Mesenchymal stem cell (in vitro differentiated cells and primary cell): Measurements from ENCODE around the gene IL6ST. TPM values are rescaled to one million over a fixed set of nuclear protein-coding genes. Genes with fewer than 3 reads are reported as not detected.

ENCODE experiments used
- DNase-seq: peaks from one replicate; pipeline ENCODE4 v3.0.0-alpha.2; 2013
- H2AFZ ChIP-seq: one replicate; pipeline ENCODE4 v1.6.1; 2013; ENCODE audit warnings: low read depth, mild to moderate bottlenecking, control low read depth, inconsistent platforms, low read length, moderate library complexity
- H2AK5ac ChIP-seq: 2 replicates; pipeline ENCODE4 v1.6.1; 2013; ENCODE audit warnings: low read length, moderate library complexity, mild to moderate bottlenecking, inconsistent platforms; ENCODE audit not compliant: severe bottlenecking
- H2BK120ac ChIP-seq: one replicate; pipeline ENCODE4 v1.6.1; 2013; ENCODE audit warnings: low read depth, mild to moderate bottlenecking, inconsistent platforms, low read length, moderate library complexity
- H2BK12ac ChIP-seq, 2 experiments: one replicate each; pipeline ENCODE4 v1.6.1; 2013; ENCODE audit warnings: inconsistent platforms in 2 of 2, low read length in 2 of 2, mild to moderate bottlenecking in 2 of 2, moderate library complexity in 2 of 2, control low read depth in 1 of 2
- H2BK15ac ChIP-seq: one replicate; pipeline ENCODE4 v1.6.1; 2013; ENCODE audit warnings: mild to moderate bottlenecking, low read depth, inconsistent platforms; ENCODE audit not compliant: poor library complexity, severe bottlenecking
- H2BK5ac ChIP-seq: 2 replicates; pipeline ENCODE4 v1.6.1; 2013; ENCODE audit warnings: low read depth, mild to moderate bottlenecking, low read length, control low read depth, inconsistent platforms; ENCODE audit not compliant: poor library complexity, severe bottlenecking
- H3K14ac ChIP-seq, 2 experiments: one replicate each; pipeline ENCODE4 v1.6.1; 2013; ENCODE audit warnings: inconsistent platforms in 2 of 2, low read length in 2 of 2, control low read depth in 1 of 2, mild to moderate bottlenecking in 1 of 2, moderate library complexity in 1 of 2
- H3K18ac ChIP-seq, 2 experiments: one replicate each; pipeline ENCODE4 v1.6.1; 2013; ENCODE audit warnings: inconsistent platforms in 2 of 2, low read length in 2 of 2, control low read depth in 1 of 2, low read depth in 1 of 2, mild to moderate bottlenecking in 1 of 2
- H3K23ac ChIP-seq, 2 experiments: one replicate each; pipeline ENCODE4 v1.6.1; 2013; ENCODE audit warnings: inconsistent platforms in 2 of 2, low read length in 2 of 2, mild to moderate bottlenecking in 2 of 2, moderate library complexity in 2 of 2, control low read depth in 1 of 2
- H3K27ac ChIP-seq: 2 replicates; pipeline ENCODE4 v1.5.1; 2013; ENCODE audit warnings: mild to moderate bottlenecking, moderate library complexity, low read length, control low read depth, inconsistent platforms; ENCODE audit not compliant: poor library complexity, severe bottlenecking
- H3K27me3 ChIP-seq, 2 experiments: 2 replicates each; pipeline versions ENCODE4 v1.6.1 to v1.7.0; 2013; ENCODE audit warnings: low read length in 2 of 2, mild to moderate bottlenecking in 2 of 2, moderate library complexity in 2 of 2, control low read depth in 1 of 2, inconsistent platforms in 1 of 2; ENCODE audit not compliant: control insufficient read depth in 1 of 2, insufficient read depth in 1 of 2
- H3K36me3 ChIP-seq, 2 experiments: 2 replicates each; pipeline versions ENCODE4 v1.6.1 to v1.7.0; 2013; ENCODE audit warnings: low read length in 2 of 2, control low read depth in 1 of 2, inconsistent platforms in 1 of 2, low read depth in 1 of 2, mild to moderate bottlenecking in 1 of 2; ENCODE audit not compliant: insufficient read depth in 2 of 2, control insufficient read depth in 1 of 2
- H3K4ac ChIP-seq, 2 experiments: one replicate each; pipeline ENCODE4 v1.6.1; 2013; ENCODE audit warnings: inconsistent platforms in 2 of 2, low read length in 2 of 2, mild to moderate bottlenecking in 2 of 2, moderate library complexity in 2 of 2, control low read depth in 1 of 2, low read depth in 1 of 2
- H3K4me1 ChIP-seq: 2 replicates; pipeline ENCODE4 v1.6.1; 2013; ENCODE audit warnings: low read depth, low read length, control low read depth; ENCODE audit not compliant: control insufficient read depth, insufficient read depth
- H3K4me2 ChIP-seq: 2 replicates; pipeline ENCODE4 v1.6.1; 2013; ENCODE audit warnings: low read length, mild to moderate bottlenecking, inconsistent platforms; ENCODE audit not compliant: poor library complexity, severe bottlenecking
- H3K4me3 ChIP-seq, 2 experiments: 2 replicates each; pipeline versions ENCODE4 v1.5.1 to v1.7.0; 2013; ENCODE audit warnings: low read length in 2 of 2, mild to moderate bottlenecking in 2 of 2, control low read depth in 1 of 2, low read depth in 1 of 2; ENCODE audit not compliant: insufficient read depth in 1 of 2
- H3K79me1 ChIP-seq: replicated peaks from 2 replicates; pipeline ENCODE4 v1.6.1; 2013; ENCODE audit warnings: mild to moderate bottlenecking, control low read depth, low read length, inconsistent platforms; ENCODE audit not compliant: poor library complexity, severe bottlenecking
- H3K9ac ChIP-seq: 2 replicates; pipeline ENCODE4 v1.7.0; 2013; ENCODE audit warnings: mild to moderate bottlenecking, low read length, moderate library complexity
- H3K9me3 ChIP-seq: 2 replicates; pipeline ENCODE4 v1.7.0; 2013; ENCODE audit warnings: mild to moderate bottlenecking, low read length; ENCODE audit not compliant: control insufficient read depth
- H4K8ac ChIP-seq: one replicate; pipeline ENCODE4 v1.6.1; 2013; ENCODE audit warnings: inconsistent platforms, mild to moderate bottlenecking, low read length, moderate library complexity
- H4K91ac ChIP-seq: one replicate; pipeline ENCODE4 v1.6.1; 2013; ENCODE audit warnings: mild to moderate bottlenecking, low read length, inconsistent platforms
- WGBS: methylation state at CpG from one replicate; pipeline ENCODE4 v1.1.7; 2013; ENCODE audit warnings: mixed read lengths; 5-methylcytosine and 5-hydroxymethylcytosine counted together
- small RNA-seq: library from polyadenylated mRNA; stranded (forward); fragments of <200 nt; extraction: miRNeasy Mini kit (QIAGEN cat#:217004); gene quantifications from one replicate; pipeline ENCODE3, GENCODE V24; 2013; ENCODE audit warnings: low read depth

Gene IL6ST

DNA sequence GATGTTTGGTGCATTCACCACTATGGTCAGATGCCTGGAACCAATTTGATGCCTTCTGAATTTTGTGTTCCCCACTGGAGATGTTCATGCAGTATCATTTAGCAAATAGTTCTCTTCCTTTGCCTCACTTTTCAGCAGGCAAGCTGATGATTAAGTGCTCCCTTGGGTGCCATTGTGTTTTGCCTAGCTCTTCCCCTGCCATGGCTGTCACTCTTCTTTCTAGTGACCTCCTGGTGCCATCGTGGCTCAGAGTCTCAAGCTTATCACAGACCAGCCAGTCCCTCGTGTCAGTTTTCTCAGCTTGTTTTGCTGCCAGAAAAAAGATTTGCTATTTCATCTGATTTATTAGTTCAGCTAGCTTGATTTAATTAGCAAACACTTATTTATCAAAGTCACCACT lies 102.3 kb downstream of the IL6ST start:
- Histone ChIP-seq H2BK12ac (no peak overlapping the region), H3K36me3 (peaks cover 0 to 4% of the 10 kb centered on the region in 2 experiments), H2BK5ac (no peak overlapping the region), H3K4me1 (peaks cover 4% of the 10 kb centered on the region), H3K14ac (no peak overlapping the region), H3K4ac (no peak overlapping the region), H3K23ac (no peak overlapping the region), H2AK5ac (no peak overlapping the region), H3K4me2 (no peak overlapping the region), H3K9me3 (no peaks in the 10 kb centered on the region), H3K4me3 (no peak overlapping the region), H3K18ac (no peak overlapping the region), H3K79me1 (no peaks in the 10 kb centered on the region), H2BK15ac (no peak overlapping the region), H4K91ac (no peak overlapping the region), H3K27me3 (no peaks in the 10 kb centered on the region), H3K9ac (no peak overlapping the region), H4K8ac (no peak overlapping the region), H3K27ac (no peak overlapping the region), H2AFZ (no peak overlapping the region), H2BK120ac (no peak overlapping the region)
- DNase-seq, result no peak
- WGBS, result 50% methylated on average over 1 of the region's 2 CpGs

- Histone ChIP-seq H2BK12ac (no peak overlapping the region), H3K4me1 (no peaks in the 10 kb centered on the region), H2BK120ac (no peak overlapping the region), H3K14ac (no peak overlapping the region), H3K27ac (no peak overlapping the region), H3K4ac (no peak overlapping the region), H3K27me3 (no peaks in the 10 kb centered on the region), H3K36me3 (peaks cover 0 to 8% of the 10 kb centered on the region in 2 experiments), H3K23ac (no peak overlapping the region), H3K79me1 (no peaks in the 10 kb centered on the region), H4K8ac (no peak overlapping the region), H2AFZ (no peak overlapping the region), H3K9ac (no peak overlapping the region), H3K4me3 (no peak overlapping the region), H3K4me2 (no peak overlapping the region), H3K9me3 (no peaks in the 10 kb centered on the region), H3K18ac (no peak overlapping the region), H4K91ac (no peak overlapping the region), H2AK5ac (no peak overlapping the region), H2BK15ac (no peak overlapping the region), H2BK5ac (no peak overlapping the region)
- 94% methylated on average over 5 of the region's 5 CpGs for WGBS
- DNase-seq, result no peak
Measured at GRCh38 chr5:55888205-55888604, 106.6 kb downstream of the IL6ST start.

- Histone ChIP-seq H3K9ac (no peak overlapping the region), H3K23ac (no peak overlapping the region), H3K9me3 (no peaks in the 10 kb centered on the region), H3K4me3 (no peak overlapping the region), H3K4me1 (no peaks in the 10 kb centered on the region), H3K36me3 (peaks cover 0 to 8% of the 10 kb centered on the region in 2 experiments), H3K14ac (no peak overlapping the region), H2BK15ac (no peak overlapping the region), H2BK12ac (no peak overlapping the region), H3K27me3 (no peaks in the 10 kb centered on the region), H3K4ac (no peak overlapping the region), H3K4me2 (no peak overlapping the region), H2AK5ac (no peak overlapping the region), H2BK120ac (no peak overlapping the region), H3K27ac (no peak overlapping the region), H4K8ac (no peak overlapping the region), H4K91ac (no peak overlapping the region), H3K18ac (no peak overlapping the region), H3K79me1 (peaks cover 8% of the 10 kb centered on the region), H2AFZ (no peak overlapping the region), H2BK5ac (no peak overlapping the region)
- DNase-seq, result no peak
- WGBS, result 94% methylated on average over 8 of the region's 9 CpGs
Measured at GRCh38 chr5:55885359-55885758, 109.4 kb downstream of the IL6ST start.

Small RNA genes within 50 kb of the gene (small RNA-seq; reads per million reads assigned to genes)
- gene AC016596.1, result not detected
- gene RF01210, result not detected
